ENCODE results near the gene POU2F1.

Gene POU2F1

GRCh38 chr1:167220537-167221125 lies at the start of gene POU2F1:
Gene POU2F1, plus strand, starts transcription at chr1:167220886. Its CDS starts 12 bp downstream, at chr1:167220898.
- DNase-seq, result peak; percentile 99
- in situ Hi-C loops (cut with HindIII; ENCODE audit: low pct_ligation_motif_present, low pct_unique_long_range_greater_than_20kb, low sequenced_read_pairs), result no loop called here

- DNase-seq, result no peak
- in situ Hi-C loops (cut with HindIII; ENCODE audit: low pct_ligation_motif_present, low pct_unique_long_range_greater_than_20kb, low sequenced_read_pairs), result no loop called here
These were observed 49.3 kb upstream of the POU2F1 start for GRCh38 chr1:167171286-167171929.

- DNase-seq, result peak; percentile 32
- in situ Hi-C loops (cut with HindIII; ENCODE audit: low pct_ligation_motif_present, low pct_unique_long_range_greater_than_20kb, low sequenced_read_pairs), result no loop called here
These were observed 47.0 kb upstream of the POU2F1 start for GRCh38 chr1:167173516-167174184.

- no peak for DNase-seq
These were observed 44.8 kb upstream of the POU2F1 start for GRCh38 chr1:167175901-167176300.

GRCh38 chr1:167178831-167179230 lies 41.9 kb upstream of the POU2F1 start:
- in situ Hi-C loops (cut with HindIII; ENCODE audit: low pct_ligation_motif_present, low pct_unique_long_range_greater_than_20kb, low sequenced_read_pairs), result no loop called here
- no peak for DNase-seq

More at GRCh38 chr1:167175901-167176300, 44.8 kb upstream of the POU2F1 start:
- in situ Hi-C loops (cut with HindIII; ENCODE audit: low pct_ligation_motif_present, low pct_unique_long_range_greater_than_20kb, low sequenced_read_pairs), result no loop called here

GRCh38 chr1:167182571-167183320 lies 37.9 kb upstream of the POU2F1 start:
- no peak for DNase-seq
- in situ Hi-C loops (cut with HindIII; ENCODE audit: low pct_ligation_motif_present, low pct_unique_long_range_greater_than_20kb, low sequenced_read_pairs), result no loop called here

GRCh38 chr1:167184081-167184480 lies 36.6 kb upstream of the POU2F1 start:
- no peak for DNase-seq
- in situ Hi-C loops (cut with HindIII; ENCODE audit: low pct_ligation_motif_present, low pct_unique_long_range_greater_than_20kb, low sequenced_read_pairs), result no loop called here

- in situ Hi-C loops (cut with HindIII; ENCODE audit: low pct_ligation_motif_present, low pct_unique_long_range_greater_than_20kb, low sequenced_read_pairs), result no loop called here
- no peak for DNase-seq
These were observed 35.6 kb upstream of the POU2F1 start for GRCh38 chr1:167185062-167185461.

- in situ Hi-C loops (cut with HindIII; ENCODE audit: low pct_ligation_motif_present, low pct_unique_long_range_greater_than_20kb, low sequenced_read_pairs), result no loop called here
- DNase-seq, result no peak
These were observed 34.6 kb upstream of the POU2F1 start for GRCh38 chr1:167185974-167186657.

- DNase-seq, result no peak
These were observed 33.9 kb upstream of the POU2F1 start for GRCh38 chr1:167186771-167187170.

GRCh38 chr1:167190747-167191237 lies 29.9 kb upstream of the POU2F1 start:
- DNase-seq, result no peak

More at GRCh38 chr1:167186771-167187170, 33.9 kb upstream of the POU2F1 start:
- in situ Hi-C loops (cut with HindIII; ENCODE audit: low pct_ligation_motif_present, low pct_unique_long_range_greater_than_20kb, low sequenced_read_pairs), result no loop called here

GRCh38 chr1:167191958-167192357 lies 28.7 kb upstream of the POU2F1 start:
- in situ Hi-C loops (cut with HindIII; ENCODE audit: low pct_ligation_motif_present, low pct_unique_long_range_greater_than_20kb, low sequenced_read_pairs), result no loop called here

More at GRCh38 chr1:167190747-167191237, 29.9 kb upstream of the POU2F1 start:
- in situ Hi-C loops (cut with HindIII; ENCODE audit: low pct_ligation_motif_present, low pct_unique_long_range_greater_than_20kb, low sequenced_read_pairs), result no loop called here

GRCh38 chr1:167194182-167194581 lies 26.5 kb upstream of the POU2F1 start:
- DNase-seq, result no peak
- in situ Hi-C loops (cut with HindIII; ENCODE audit: low pct_ligation_motif_present, low pct_unique_long_range_greater_than_20kb, low sequenced_read_pairs), result no loop called here

More at GRCh38 chr1:167191958-167192357, 28.7 kb upstream of the POU2F1 start:
- no peak for DNase-seq

GRCh38 chr1:167196166-167196565 lies 24.5 kb upstream of the POU2F1 start:
- DNase-seq, result no peak
- in situ Hi-C loops (cut with HindIII; ENCODE audit: low pct_ligation_motif_present, low pct_unique_long_range_greater_than_20kb, low sequenced_read_pairs), result no loop called here

GRCh38 chr1:167197236-167197635 lies 23.4 kb upstream of the POU2F1 start:
- in situ Hi-C loops (cut with HindIII; ENCODE audit: low pct_ligation_motif_present, low pct_unique_long_range_greater_than_20kb, low sequenced_read_pairs), result no loop called here
- DNase-seq, result no peak

- in situ Hi-C loops (cut with HindIII; ENCODE audit: low pct_ligation_motif_present, low pct_unique_long_range_greater_than_20kb, low sequenced_read_pairs), result no loop called here
- DNase-seq, result no peak
These were observed 23.0 kb upstream of the POU2F1 start for GRCh38 chr1:167197692-167198091.

GRCh38 chr1:167198518-167199133 lies 22.1 kb upstream of the POU2F1 start:
- in situ Hi-C loops (cut with HindIII; ENCODE audit: low pct_ligation_motif_present, low pct_unique_long_range_greater_than_20kb, low sequenced_read_pairs), result no loop called here
- DNase-seq, result no peak

GRCh38 chr1:167199656-167200055 lies 21.0 kb upstream of the POU2F1 start:
- no peak for DNase-seq
- in situ Hi-C loops (cut with HindIII; ENCODE audit: low pct_ligation_motif_present, low pct_unique_long_range_greater_than_20kb, low sequenced_read_pairs), result no loop called here

Measured in ACHN (cell line).